Esophagus muscularis mucosa (tissue), 4 donors: Measurements from ENCODE around the gene CEP104. TPM values are rescaled to one million over a fixed set of nuclear protein-coding genes. Genes with fewer than 3 reads are reported as not detected.
"Not testable (repeated sequence)": the region's sequence is repeated elsewhere in the genome, so short reads cannot be mapped to it uniquely, and the experiment has no call there.

ENCODE experiments used
- DNase-seq: peaks from one replicate; pipeline ENCODE4 v3.0.0-alpha.2; 2017; ENCODE audit errors: extremely low spot score
- H3K27ac ChIP-seq, 4 donors: fragments of 200-600 bp; sonication (generic); replicated peaks in 1 of 4; 1 replicate in 3 of 4; 2 replicates in 1 of 4; pipeline ENCODE4 v1.5.1; 2016 to 2019; ENCODE audit warnings: mild to moderate bottlenecking in 1 of 4
- H3K27me3 ChIP-seq, 4 donors: fragments of 200-600 bp; sonication (generic); one replicate each; pipeline versions ENCODE4 v1.5.1 to v1.6.0; 2016 to 2019
- H3K36me3 ChIP-seq, 4 donors: fragments of 200-600 bp; sonication (generic); one replicate each; pipeline ENCODE4 v1.5.1; 2016 to 2019
- H3K4me1 ChIP-seq, 4 donors: fragments of 200-600 bp; sonication (generic); one replicate each; pipeline ENCODE4 v1.5.1; 2016 to 2019
- H3K4me3 ChIP-seq, 4 donors: fragments of 200-600 bp; sonication (generic); 1 replicate in 2 of 4; 2 replicates in 2 of 4; pipeline ENCODE4 v1.5.1; 2016 to 2019; ENCODE audit warnings: mild to moderate bottlenecking in 4 of 4, moderate library complexity in 1 of 4
- H3K9me3 ChIP-seq, 4 donors: fragments of 200-600 bp; sonication (generic); 1 replicate in 3 of 4; 2 replicates in 1 of 4; pipeline ENCODE4 v1.5.1; 2016 to 2019
- CTCF ChIP-seq, 3 experiments: fragments of 200-600 bp in 2 of 3; fragments of 450-650 bp in 1 of 3; sonication (generic) in 2 of 3; IDR thresholded peaks; one replicate each; pipeline ENCODE4 v1.5.1; 2017 to 2019; ENCODE audit warnings: antibody characterized with exemption in 3 of 3, mild to moderate bottlenecking in 2 of 3, moderate library complexity in 1 of 3
- EP300 ChIP-seq: sonication (generic); formaldehyde crosslinking; IDR thresholded peaks from one replicate; pipeline ENCODE4 v1.6.1; 2017; ENCODE audit warnings: antibody characterized with exemption
- POLR2A ChIP-seq: fragments of 450-650 bp; IDR thresholded peaks from one replicate; pipeline ENCODE4 v1.6.1; 2017; ENCODE audit warnings: antibody characterized with exemption, moderate library complexity, mild to moderate bottlenecking, low read depth
- POLR2AphosphoS5 ChIP-seq, 2 donors: sonication (generic); formaldehyde crosslinking; IDR thresholded peaks; one replicate each; pipeline ENCODE4 v1.6.1; 2017; ENCODE audit warnings: antibody characterized with exemption in 2 of 2
- WGBS: methylation state at CpG from one replicate; pipeline ENCODE4 v1.1.5; 2018; 5-methylcytosine and 5-hydroxymethylcytosine counted together
- intact Hi-C: fragments of 100-400 bp; cut with DNase I; formaldehyde crosslinking; loops from one replicate; pipeline ENCODE4 v1.15.1; 2023
- total RNA-seq, 4 donors: library from RNA; depleted of rRNA; stranded (reverse); fragments of >200 nt; gene quantifications; one replicate each; pipeline versions ENCODE4 v1.1.0 to v1.2.1, GENCODE V29; 2016

The CEP104 gene
- total RNA-seq, 4 donors from 2014 or later = 42.7 to 84.2 (median 69.8) TPM

DNA sequence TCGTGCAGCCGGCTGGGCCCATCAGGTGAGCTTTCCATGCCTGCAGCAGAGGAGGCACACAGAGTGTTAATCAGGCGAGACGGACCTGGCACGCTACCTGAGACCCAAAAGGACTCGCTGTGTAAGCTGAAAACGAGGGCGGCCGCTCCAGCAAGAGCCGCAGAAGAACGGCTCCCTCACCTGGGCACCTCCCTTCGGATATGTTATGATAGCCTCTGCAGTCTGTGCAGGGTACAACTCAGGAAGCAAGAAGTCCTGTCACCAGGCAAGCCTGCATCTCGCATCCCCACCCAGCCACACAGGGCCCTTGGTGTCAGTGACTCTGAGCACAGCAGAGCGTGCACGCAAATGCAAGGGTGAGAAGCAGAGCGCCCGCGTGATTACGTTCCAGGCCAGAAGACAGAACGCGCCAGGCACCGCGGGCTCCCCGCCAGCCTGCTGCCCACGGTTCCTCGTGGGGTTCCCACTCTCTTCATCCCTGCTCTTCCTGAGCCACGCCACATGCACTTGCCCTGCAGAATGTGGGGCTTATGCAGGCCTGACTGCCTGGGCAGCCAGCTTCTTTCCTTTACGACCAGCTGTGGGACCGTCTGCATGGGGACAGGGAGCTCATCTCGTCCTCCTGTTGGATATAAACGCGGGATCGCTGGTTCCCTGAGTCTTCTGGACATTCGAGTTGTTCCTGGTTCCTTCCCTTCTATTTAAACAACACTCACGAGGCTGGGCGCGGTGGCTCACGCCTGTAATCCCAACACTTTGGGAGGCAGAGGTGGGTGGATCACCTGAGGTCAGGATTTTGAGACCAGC lies 40.5 kb downstream of the CEP104 start:
- intact Hi-C loops = no loop called here

GRCh38 chr1:3814771-3815561 lies 42.0 kb downstream of the CEP104 start:
- intact Hi-C loops = no loop called here
- H3K9me3 ChIP-seq = no peaks in the 10 kb centered on the region
- DNase-seq = no peak
- H3K36me3 ChIP-seq = peaks cover 16 to 68% (median 43%) of the 10 kb centered on the region in 4 donors
- H3K4me1 ChIP-seq = no peaks in the 10 kb centered on the region
- H3K27me3 ChIP-seq = no peaks in the 10 kb centered on the region
- TF ChIP-seq POLR2AphosphoS5 (IDR thresholded peaks at IDR 0.05) = no peak
- TF ChIP-seq CTCF (IDR thresholded peaks at IDR 0.05) = no peak
- no peak for TF ChIP-seq EP300
- H3K27ac ChIP-seq = no peak overlapping the region
- WGBS = 93% methylated on average over 33 of the region's 42 CpGs
- H3K4me3 ChIP-seq = no peak overlapping the region

More for the DNA sequence above, 40.5 kb downstream of the CEP104 start:
- TF ChIP-seq CTCF (IDR thresholded peaks at IDR 0.05) (no peak), POLR2A (no peak), EP300 (no peak), POLR2AphosphoS5 (IDR thresholded peaks at IDR 0.05) (no peak)
- Histone ChIP-seq H3K36me3 (peaks cover 31 to 84% (median 58%) of the 10 kb centered on the region in 4 donors), H3K4me3 (no peak overlapping the region), H3K9me3 (no peaks in the 10 kb centered on the region), H3K27ac (no peak overlapping the region), H3K4me1 (no peaks in the 10 kb centered on the region), H3K27me3 (no peaks in the 10 kb centered on the region)
- 92% methylated on average over 38 of the region's 38 CpGs for WGBS
- no peak for DNase-seq

GRCh38 chr1:3814065-3814464 lies 42.9 kb downstream of the CEP104 start:
- WGBS = 100% methylated on average over 2 of the region's 2 CpGs
- no peak for DNase-seq
- peaks cover 16 to 59% (median 37%) of the 10 kb centered on the region in 4 donors for H3K36me3 ChIP-seq
- no peak overlapping the region for H3K27ac ChIP-seq
- H3K27me3 ChIP-seq = no peaks in the 10 kb centered on the region
- H3K4me3 ChIP-seq = no peak overlapping the region
- intact Hi-C loops = no loop called here
- H3K4me1 ChIP-seq = no peaks in the 10 kb centered on the region
- no peaks in the 10 kb centered on the region for H3K9me3 ChIP-seq
- no peak for TF ChIP-seq POLR2AphosphoS5 (IDR thresholded peaks at IDR 0.05)
- TF ChIP-seq CTCF (IDR thresholded peaks at IDR 0.05) = no peak
- TF ChIP-seq POLR2A = no peak
- no peak for TF ChIP-seq EP300

GRCh38 chr1:3811595-3811911 lies 45.5 kb downstream of the CEP104 start:
- intact Hi-C loops = no loop called here
- 83% methylated on average over 1 of the region's 2 CpGs for WGBS
- Histone ChIP-seq H3K27ac (no peak overlapping the region), H3K4me3 (no peak overlapping the region), H3K27me3 (peaks cover 0 to 3% (median 0%) of the 10 kb centered on the region in 4 donors), H3K36me3 (peaks cover 16 to 34% (median 25%) of the 10 kb centered on the region in 4 donors), H3K9me3 (no peaks in the 10 kb centered on the region), H3K4me1 (no peaks in the 10 kb centered on the region)
- TF ChIP-seq POLR2A (no peak), EP300 (no peak), POLR2AphosphoS5 (IDR thresholded peaks at IDR 0.05) (no peak), CTCF (IDR thresholded peaks at IDR 0.05) (no peak)
- DNase-seq = no peak

- H3K27ac ChIP-seq, DNase-seq: not testable (repeated sequence)
- 76% methylated on average over 9 of the region's 9 CpGs for WGBS
These were observed 46.8 kb downstream of the CEP104 start for GRCh38 chr1:3810149-3810761.

More at GRCh38 chr1:3810149-3810761, 46.8 kb downstream of the CEP104 start:
- H3K4me3 ChIP-seq, H3K9me3 ChIP-seq, H3K4me1 ChIP-seq, H3K27me3 ChIP-seq, intact Hi-C loops: not testable (repeated sequence)
- peaks cover 9 to 21% (median 14%) of the 10 kb centered on the region in 4 donors for H3K36me3 ChIP-seq
